ENCODE measurements around the gene CPT2. TPM values are rescaled to one million over a fixed set of nuclear protein-coding genes. Genes with fewer than 3 reads are reported as not detected.

CPT2 gene
- total and polyA plus RNA-seq, 2 of the 4 experiments (the other 2 are of a cell fraction): 15.8 to 16.0 TPM

DNA sequence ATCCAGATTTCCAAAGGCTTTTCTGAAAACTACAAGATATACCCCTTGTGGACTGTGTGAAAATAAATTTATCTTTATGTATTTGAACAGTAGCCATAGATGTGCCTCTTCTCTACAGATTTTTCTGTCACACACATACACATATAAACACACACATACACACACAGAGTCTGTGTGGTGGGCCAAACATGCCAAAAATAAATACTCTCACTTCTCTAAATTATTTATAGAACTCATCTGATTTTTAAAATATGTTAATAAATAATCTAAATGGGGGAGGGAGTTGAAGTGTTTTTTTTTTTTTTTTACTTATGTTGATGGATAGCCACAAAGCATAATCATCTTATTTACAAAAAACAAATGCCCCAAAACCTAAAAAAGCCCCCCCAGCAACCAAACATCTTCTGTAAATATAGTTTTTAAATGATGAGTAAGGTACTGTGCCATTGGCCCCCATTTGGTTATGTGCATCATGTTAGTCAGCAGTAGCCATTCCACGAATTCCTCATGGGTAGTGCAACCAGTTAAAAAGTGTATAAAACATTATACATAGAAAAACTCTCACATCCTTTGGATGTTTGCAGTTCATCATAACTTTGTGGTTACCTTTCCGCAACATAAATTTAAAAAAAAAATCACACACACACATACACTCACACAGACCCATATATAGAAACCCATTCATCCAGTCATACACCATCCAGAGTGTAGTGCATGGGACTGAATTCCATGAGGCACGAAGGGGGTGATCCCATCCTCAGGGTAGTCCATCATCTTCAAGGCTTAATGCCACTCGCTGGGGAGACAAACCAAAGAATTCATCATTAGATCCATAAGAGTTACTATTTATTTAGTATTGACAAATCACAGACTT is 49.9 kb downstream of the CPT2 start:
- intact Hi-C loops (cut with micrococcal nuclease) (no loop called here), in situ Hi-C loops (cut with MboI; ENCODE audit: low sequenced_read_pairs) (no loop called here), dilution Hi-C loops (cut with HindIII; ENCODE audit: low sequenced_read_pairs, unreplicated experiment) (no loop called here)
- Histone ChIP-seq H4K8ac (ENCODE audit: low read depth in 2 of 2, low read length in 2 of 2) (peak overlapping the region; percentile 84 to 95; a peak in 3 of 4 replicates), H3K4ac (ENCODE audit: low read depth, low read length) (peak overlapping the region; percentile 97), H3K14ac (replicated peaks; ENCODE audit: low read depth, low read length) (peak overlapping the region; percentile 88), H3K4me2 (ENCODE audit: low read depth, low read length) (peak overlapping the region; percentile 34; the same call in 1 of the 2 replicates), H3K4me1 (ENCODE audit: control insufficient read depth, insufficient read depth, low read length) (peaks cover 8% of the 10 kb centered on the region), H3K56ac (ENCODE audit: extremely low read depth, insufficient read depth, low read length) (peak overlapping the region; percentile 91; the same call in 1 of the 2 replicates), H3K9ac (ENCODE audit: low read depth, low read length) (no peak overlapping the region), H3K79me1 (ENCODE audit: low read depth in 1 of 2, low read length in 2 of 2) (no peaks in the 10 kb centered on the region), H2AK5ac (ENCODE audit: low read depth, low read length) (peak overlapping the region; percentile 91), H2AFZ (replicated peaks; ENCODE audit: low read length, poor library complexity) (no peak overlapping the region), H3K23ac (ENCODE audit: low read depth, low read length) (peak overlapping the region; percentile 81; the same call in 1 of the 2 replicates), H3K27me3 (ENCODE audit: control insufficient read depth, insufficient read depth, low read length) (no peaks in the 10 kb centered on the region), H2AK9ac (replicated peaks; ENCODE audit: low read depth, low read length, poor library complexity) (no peak overlapping the region), H2BK120ac (ENCODE audit: low read depth, low read length) (peak overlapping the region; percentile 96), H3K9me3 (ENCODE audit: control insufficient read depth, insufficient read depth, low read length) (no peaks in the 10 kb centered on the region), H2BK5ac (ENCODE audit: low read depth, low read length, poor library complexity, severe bottlenecking) (peak overlapping the region; percentile 98), H2BK20ac (ENCODE audit: low read depth, low read length) (peak overlapping the region; percentile 96), H2BK15ac (ENCODE audit: low read depth, low read length) (peak overlapping the region; percentile 99; the same call in 2 of the 3 replicates), H3K18ac (ENCODE audit: low read depth, low read length) (peak overlapping the region; percentile 96), H4K20me1 (ENCODE audit: insufficient read depth, low read length) (no peaks in the 10 kb centered on the region), H3K9me1 (ENCODE audit: insufficient read depth, low read length) (peaks cover 6% of the 10 kb centered on the region), H3K36me3 (ENCODE audit: control insufficient read depth, insufficient read depth, low read length) (no peaks in the 10 kb centered on the region), H3K4me3 (ENCODE audit: insufficient read depth, low read depth, low read length) (no peak overlapping the region), H4K91ac (ENCODE audit: insufficient read depth, low read depth, low read length) (peak overlapping the region; percentile 94; the same call in 1 of the 2 replicates), H4K5ac (ENCODE audit: low read depth, low read length) (peak overlapping the region; percentile 76; the same call in 1 of the 2 replicates), H3K27ac (ENCODE audit: insufficient read depth, low read length) (peak overlapping the region; percentile 98)
- BruUV-seq (replicated peaks): no TSS peak
- ChIA-PET CTCF (no interaction called here), POLR2A (ENCODE audit: unreplicated experiment) (no interaction called here)
- ATAC-seq (ENCODE audit: low read depth) (peak; percentile 94), DNase-seq (peak; percentile 98)
- no CpG with 5 or more reads among the region's 4 CpGs for WGBS, 2 experiments (ENCODE audit: extremely low coverage in 2 of 2, insufficient read length in 1 of 2)
- peak; percentile 24; the same call in 1 of the 2 replicates for TF ChIP-seq BHLHE40 (IDR thresholded peaks at IDR 0.05; ENCODE audit: low read depth, low read length)
- no peak for TF ChIP-seq SMC3 (IDR thresholded peaks at IDR 0.05; ENCODE audit: low read depth, low read length)
- TF ChIP-seq CHD1 (IDR thresholded peaks at IDR 0.05; ENCODE audit: low read depth, low read length): no peak
- 0 out of 2 replicates have a peak, but pooled peaks have one; percentile 3 for TF ChIP-seq NFE2L2 (IDR thresholded peaks at IDR 0.05; ENCODE audit: low read depth, low read length)
- no peak for TF ChIP-seq RCOR1 (IDR thresholded peaks at IDR 0.05; ENCODE audit: insufficient replicate concordance, low read length)
- TF ChIP-seq FOS (IDR thresholded peaks at IDR 0.05; ENCODE audit: low read depth, low read length): peak; percentile 20; the same call in 1 of the 2 replicates
- TF ChIP-seq RFX5 (IDR thresholded peaks at IDR 0.05; ENCODE audit: low read depth, low read length): no peak
- TF ChIP-seq RAD21 (IDR thresholded peaks at IDR 0.05; ENCODE audit: low read length): no peak
- no peak for TF ChIP-seq USF2 (IDR thresholded peaks at IDR 0.05; ENCODE audit: low read depth, low read length)
- no peak for TF ChIP-seq MXI1 (IDR thresholded peaks at IDR 0.05; ENCODE audit: borderline replicate concordance, low read depth, low read length)
- TF ChIP-seq, protein P1, sequence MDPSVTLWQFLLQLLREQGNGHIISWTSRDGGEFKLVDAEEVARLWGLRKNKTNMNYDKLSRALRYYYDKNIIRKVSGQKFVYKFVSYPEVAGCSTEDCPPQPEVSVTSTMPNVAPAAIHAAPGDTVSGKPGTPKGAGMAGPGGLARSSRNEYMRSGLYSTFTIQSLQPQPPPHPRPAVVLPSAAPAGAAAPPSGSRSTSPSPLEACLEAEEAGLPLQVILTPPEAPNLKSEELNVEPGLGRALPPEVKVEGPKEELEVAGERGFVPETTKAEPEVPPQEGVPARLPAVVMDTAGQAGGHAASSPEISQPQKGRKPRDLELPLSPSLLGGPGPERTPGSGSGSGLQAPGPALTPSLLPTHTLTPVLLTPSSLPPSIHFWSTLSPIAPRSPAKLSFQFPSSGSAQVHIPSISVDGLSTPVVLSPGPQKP (IDR thresholded peaks at IDR 0.05; ENCODE audit: borderline replicate concordance, low read depth, low read length): no peak
- peak; percentile 75 for TF ChIP-seq CEBPB (IDR thresholded peaks at IDR 0.05; ENCODE audit: low read depth, low read length)
- no peak for TF ChIP-seq CTCF (conservative IDR thresholded peaks at IDR 0.05; ENCODE audit: low read depth, low read length)
